NOMO-1 treated with dmso at 0.1 percent for 144 hours (cell line): ENCODE measurements around the gene ARPC1A.
"Not testable (repeated sequence)": the region's sequence is repeated elsewhere in the genome, so short reads cannot be mapped to it uniquely, and the experiment has no call there.

Experiments used
- DNase-seq: peaks from one replicate; lab custom pipeline; 2025; ENCODE audit not compliant: unreplicated experiment; lab: John Stamatoyannopoulos, UW

The ARPC1A gene

DNA sequence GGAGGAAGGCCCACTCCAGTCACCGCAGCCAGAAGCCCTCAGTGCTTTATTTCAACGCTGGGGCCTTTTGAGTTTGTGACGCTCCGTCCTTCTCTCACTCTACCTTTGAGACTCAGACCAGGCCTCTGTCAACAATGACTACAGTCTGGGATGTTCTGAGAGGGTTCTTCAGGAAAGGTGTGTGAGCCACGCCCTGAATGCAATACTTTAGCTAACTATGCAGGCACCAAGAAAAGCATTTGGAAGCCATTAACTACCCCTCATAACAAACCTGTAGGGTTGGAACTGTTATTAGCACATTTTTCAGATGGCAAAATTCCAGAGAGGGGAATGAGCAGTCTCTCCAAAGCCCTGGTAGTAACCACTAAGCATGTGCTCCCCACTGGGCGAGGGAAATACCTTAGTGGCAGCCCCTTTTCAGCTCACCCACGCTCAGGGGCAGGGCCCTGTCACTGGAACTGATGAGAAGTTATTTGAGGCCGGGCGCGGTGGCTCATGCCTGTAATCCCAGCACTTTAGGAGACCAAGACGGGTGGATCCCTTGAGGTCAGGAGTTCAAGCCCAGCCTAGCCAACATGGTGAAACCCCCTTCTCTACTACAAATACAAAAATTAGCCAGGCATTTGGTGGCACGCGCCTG, 43.2 kb downstream of the ARPC1A start:
- no peak for DNase-seq

DNA sequence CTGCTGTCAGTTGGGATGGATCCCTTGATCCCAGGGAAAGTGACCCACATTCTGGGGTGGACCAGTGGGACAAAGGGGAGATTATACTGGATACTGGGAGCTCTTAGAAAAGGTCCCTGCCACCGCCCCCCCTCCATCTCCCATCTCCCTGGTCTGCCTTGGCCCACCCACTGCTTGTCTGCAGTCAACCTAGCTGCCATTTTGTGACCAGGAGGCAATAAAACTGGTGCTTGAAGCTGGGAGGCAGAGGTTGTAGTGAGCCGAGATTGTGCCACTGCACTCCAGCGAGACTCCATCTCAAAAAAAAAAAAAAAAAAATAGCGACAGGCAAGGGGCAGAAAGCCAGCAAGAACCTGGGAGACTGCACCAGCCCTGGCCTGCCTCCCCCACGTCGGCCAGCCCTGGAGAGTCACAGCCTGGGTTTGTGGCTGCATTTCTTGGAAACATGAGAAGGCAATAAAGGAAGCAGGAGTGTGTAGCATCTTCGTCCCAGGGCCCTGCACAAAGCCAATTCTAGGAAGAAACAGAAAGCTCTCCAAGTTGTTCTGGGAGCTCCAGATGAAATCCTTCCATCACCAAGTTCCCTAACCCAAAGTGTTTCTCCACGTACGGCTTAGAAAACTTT, 44.2 kb downstream of the ARPC1A start:
- no peak for DNase-seq

GRCh38 chr7:99371376-99371920, 45.8 kb downstream of the ARPC1A start:
- no peak for DNase-seq

GRCh38 chr7:99372275-99373090, 46.8 kb downstream of the ARPC1A start:
- DNase-seq = no peak

DNA sequence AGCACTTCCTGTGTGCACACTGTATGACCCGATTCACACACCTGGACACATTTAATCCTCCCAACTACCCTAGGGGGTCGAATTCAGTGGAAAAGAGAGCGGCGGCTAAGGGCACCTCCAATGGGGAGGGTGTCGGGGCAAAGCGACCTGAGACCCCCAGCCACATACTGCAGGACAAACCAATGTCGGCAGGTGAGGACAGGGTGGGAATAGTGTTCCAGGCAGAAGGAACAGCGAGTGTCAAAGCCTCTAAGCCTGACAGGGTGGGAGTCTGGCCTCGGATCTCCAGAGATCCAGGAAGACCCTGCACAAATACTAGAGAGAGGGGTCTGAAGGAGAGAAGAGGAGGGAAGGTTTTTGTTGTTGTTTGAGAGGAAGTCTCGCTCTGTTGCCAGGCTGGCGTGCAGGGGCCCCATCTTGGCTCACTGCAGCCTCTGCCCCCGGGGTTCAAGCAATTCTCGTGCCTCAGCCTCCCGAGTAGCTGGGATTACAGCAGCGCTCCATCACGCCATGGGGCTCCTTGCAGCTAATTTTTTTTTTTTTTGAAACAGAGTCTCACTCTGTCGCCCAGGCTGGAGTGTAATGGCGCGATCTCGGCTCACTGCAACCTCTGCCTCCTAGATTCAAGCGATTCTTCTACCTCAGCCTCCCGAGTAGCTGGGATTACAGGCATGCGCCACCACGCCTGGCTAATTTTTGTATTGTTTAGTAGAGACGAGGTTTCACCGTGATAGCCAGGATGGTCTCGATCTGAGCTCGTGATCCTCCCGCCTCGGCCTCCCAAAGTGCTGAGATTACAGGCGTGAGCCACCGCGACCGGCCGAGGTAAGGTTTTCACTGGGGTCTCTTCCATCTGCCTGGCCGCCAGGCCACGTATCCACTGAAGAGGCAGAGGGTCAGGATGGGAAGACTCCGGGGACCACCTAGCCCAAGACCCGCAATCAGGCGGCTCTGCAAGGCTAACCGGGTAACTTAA, 47.7 kb downstream of the ARPC1A start:
- no peak for DNase-seq

DNA sequence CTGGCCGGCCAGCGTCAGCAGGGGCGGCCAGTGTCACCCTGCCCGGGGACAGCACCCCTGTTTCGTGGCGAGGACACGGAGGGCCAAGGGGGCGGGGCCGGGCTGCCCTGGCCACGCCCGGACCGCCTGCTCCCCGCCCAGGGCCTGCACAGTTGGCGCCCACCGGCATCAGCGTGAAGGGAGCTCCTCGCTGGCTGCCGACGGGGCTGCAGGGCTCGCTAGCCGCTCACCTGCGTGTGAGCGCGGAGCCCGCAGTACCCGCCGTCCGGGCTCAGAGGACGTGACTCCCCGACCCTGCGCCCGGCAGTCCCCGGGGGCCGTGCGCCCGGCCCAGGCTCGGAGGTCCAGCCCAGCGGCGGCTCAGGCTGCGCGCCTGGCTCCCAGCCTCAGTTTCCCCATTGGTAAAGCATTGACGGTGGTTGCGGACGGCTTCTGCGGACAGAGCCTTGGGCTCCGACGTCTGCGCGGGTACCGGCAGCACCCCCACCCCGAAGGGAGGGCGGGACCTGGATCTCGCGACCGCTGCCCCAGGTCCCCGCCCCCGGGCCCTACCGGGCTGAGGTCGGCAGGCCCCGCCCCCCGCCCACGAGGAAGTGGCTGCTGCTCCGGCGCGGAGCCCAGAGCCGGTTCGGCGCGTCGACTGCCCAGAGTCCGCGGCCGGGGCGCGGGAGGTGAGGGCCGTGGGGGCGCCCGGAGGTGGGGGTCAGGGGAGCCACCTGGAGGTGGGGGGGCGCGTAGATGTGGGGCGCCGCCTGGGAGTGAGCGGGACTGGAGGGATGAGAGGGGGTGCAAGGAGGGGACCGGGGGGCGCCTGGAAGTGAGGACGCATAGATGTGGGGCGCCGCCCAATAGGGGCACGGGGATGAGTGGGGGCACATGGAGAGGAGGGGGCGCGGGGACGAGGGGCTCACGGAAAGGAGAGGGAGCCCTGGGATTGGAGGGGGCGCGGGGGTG, 48.7 kb downstream of the ARPC1A start, which contains the start of gene ARPC1B:
Gene ARPC1B, plus strand, starts transcription at position 620 of the 954 bp plus-strand sequence. CDS start 10,985 bp downstream, outside the sequence.
- peak; percentile 92 for DNase-seq

GRCh38 chr7:99375070-99375807, 49.5 kb downstream of the ARPC1A start:
- DNase-seq = peak; percentile 87

DNA sequence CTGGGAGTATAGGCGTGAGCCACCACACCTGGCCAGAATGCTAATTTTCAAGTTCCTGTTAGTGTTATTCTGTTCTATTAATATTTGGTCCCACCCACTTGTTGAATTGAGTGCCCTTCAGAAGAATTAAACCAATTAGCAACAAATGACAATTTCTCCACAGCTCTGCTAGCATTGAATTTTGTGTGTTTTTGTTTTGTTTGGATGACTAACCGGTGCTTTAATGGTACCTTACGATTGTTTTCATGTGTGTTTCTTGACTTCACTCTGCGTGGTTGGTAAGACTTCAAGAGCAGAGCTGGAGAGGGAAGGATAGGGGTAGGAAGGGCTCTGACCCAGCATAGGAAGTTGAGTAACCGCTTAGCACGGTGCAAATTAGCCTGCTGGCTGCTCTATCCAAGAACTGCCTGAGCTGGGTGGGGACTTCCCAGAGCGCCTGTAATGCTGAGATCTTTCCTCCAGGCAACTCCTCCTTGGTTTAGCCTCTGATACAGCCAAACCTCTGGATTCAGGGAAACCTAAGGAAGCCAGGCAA, 53.4 kb downstream of the ARPC1A start:
- peak; percentile 97 for DNase-seq

GRCh38 chr7:99379693-99380031, 54.0 kb downstream of the ARPC1A start:
- DNase-seq = not testable (repeated sequence)

- peak; percentile 98 for DNase-seq
Observed at GRCh38 chr7:99380032-99380822, 54.5 kb downstream of the ARPC1A start.

GRCh38 chr7:99380823-99381663, 55.3 kb downstream of the ARPC1A start:
- DNase-seq = no peak

- DNase-seq = no peak
Observed at GRCh38 chr7:99381664-99382075, 56.0 kb downstream of the ARPC1A start.

GRCh38 chr7:99383203-99383602, 57.5 kb downstream of the ARPC1A start:
- DNase-seq = no peak

GRCh38 chr7:99383791-99384370, 58.2 kb downstream of the ARPC1A start:
- no peak for DNase-seq

- DNase-seq = no peak
Observed at GRCh38 chr7:99384523-99384922, 58.8 kb downstream of the ARPC1A start.

DNA sequence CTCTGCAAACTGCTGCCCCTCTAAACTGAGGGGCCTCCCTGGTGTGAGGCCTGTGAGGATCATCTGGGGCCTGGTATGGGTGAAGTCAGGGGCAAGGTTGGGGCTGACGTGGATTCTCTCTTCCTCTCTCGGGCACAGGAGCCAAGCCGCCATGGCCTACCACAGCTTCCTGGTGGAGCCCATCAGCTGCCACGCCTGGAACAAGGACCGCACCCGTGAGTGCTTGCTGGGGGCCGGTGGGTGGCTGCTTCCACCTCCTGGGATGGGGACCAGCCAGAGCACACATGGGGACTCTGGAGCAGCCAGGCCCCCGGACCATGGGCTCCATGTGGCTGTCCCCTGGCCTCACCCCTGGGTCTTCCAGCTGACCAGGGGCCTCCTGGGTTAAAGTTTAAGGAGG, 59.9 kb downstream of the ARPC1A start:
- no peak for DNase-seq
